H9 (cell line): ENCODE measurements around the gene CLCNKA. TPM values are rescaled to one million over a fixed set of nuclear protein-coding genes. Genes with fewer than 3 reads are reported as not detected.
A peak's percentile ranks its signal among the peaks of the same experiment; 100 is the strongest.

ENCODE experiments used
- DNase-seq: peaks from one replicate; pipeline ENCODE4 v3.0.0-alpha.2; 2017
- H2AFZ ChIP-seq: one replicate; pipeline ENCODE4 v1.6.1; 2013; ENCODE audit warnings: mild to moderate bottlenecking, low read length, control low read depth, moderate library complexity
- H2AK5ac ChIP-seq: 2 replicates; pipeline ENCODE4 v1.6.1; 2013; ENCODE audit warnings: low read length, control low read depth, mixed read lengths; ENCODE audit not compliant: insufficient read length
- H2BK120ac ChIP-seq: one replicate; pipeline ENCODE4 v1.6.1; 2013; ENCODE audit warnings: low read depth, mild to moderate bottlenecking, low read length, control low read depth, inconsistent platforms; ENCODE audit not compliant: poor library complexity, severe bottlenecking
- H2BK12ac ChIP-seq: 2 replicates; pipeline ENCODE4 v1.6.1; 2013; ENCODE audit warnings: low read length, control low read depth, mixed read lengths, low read depth; ENCODE audit not compliant: insufficient read length
- H2BK15ac ChIP-seq: 2 replicates; pipeline ENCODE4 v1.6.1; 2013; ENCODE audit warnings: low read depth, low read length, control low read depth
- H2BK20ac ChIP-seq: one replicate; pipeline ENCODE4 v1.6.1; 2013; ENCODE audit warnings: low read depth, mild to moderate bottlenecking, low read length, control low read depth, inconsistent platforms; ENCODE audit not compliant: poor library complexity, severe bottlenecking
- H2BK5ac ChIP-seq: 2 replicates; pipeline ENCODE4 v1.6.1; 2013; ENCODE audit warnings: low read length, control low read depth, mixed read lengths; ENCODE audit not compliant: insufficient read length
- H3K14ac ChIP-seq: 2 replicates; pipeline ENCODE4 v1.6.1; 2013; ENCODE audit warnings: low read length, control low read depth; ENCODE audit not compliant: insufficient read depth
- H3K18ac ChIP-seq: 2 replicates; pipeline ENCODE4 v1.6.1; 2013; ENCODE audit warnings: low read depth, mild to moderate bottlenecking, mixed read lengths, low read length, control low read depth; ENCODE audit not compliant: insufficient read length
- H3K23ac ChIP-seq: 2 replicates; pipeline ENCODE4 v1.6.1; 2013; ENCODE audit warnings: low read length, control low read depth, mixed read lengths, low read depth; ENCODE audit not compliant: insufficient read length
- H3K23me2 ChIP-seq: 2 replicates; pipeline ENCODE4 v1.6.1; 2013; ENCODE audit warnings: low read depth, mild to moderate bottlenecking, mixed read lengths, low read length, control low read depth; ENCODE audit not compliant: insufficient read length, poor library complexity, severe bottlenecking
- H3K27ac ChIP-seq: 2 replicates; pipeline ENCODE4 v1.5.1; 2013; ENCODE audit warnings: low read length, control low read depth, mixed read lengths, low read depth; ENCODE audit not compliant: insufficient read length
- H3K27me3 ChIP-seq: 2 replicates; pipeline ENCODE4 v1.6.1; 2013; ENCODE audit warnings: low read length, control low read depth, inconsistent platforms; ENCODE audit not compliant: insufficient read depth
- H3K4ac ChIP-seq: 2 replicates; pipeline ENCODE4 v1.6.1; 2013; ENCODE audit warnings: low read depth, mild to moderate bottlenecking, control low read depth, inconsistent platforms, low read length, moderate library complexity
- H3K4me1 ChIP-seq: 2 replicates; pipeline ENCODE4 v1.6.1; 2013; ENCODE audit warnings: low read length, control low read depth, inconsistent platforms; ENCODE audit not compliant: insufficient read depth
- H3K4me2 ChIP-seq: 2 replicates; pipeline ENCODE4 v1.6.1; 2013; ENCODE audit warnings: low read length, control low read depth, mixed read lengths; ENCODE audit not compliant: insufficient read length, insufficient read depth
- H3K56ac ChIP-seq: 2 replicates; pipeline ENCODE4 v1.6.1; 2013; ENCODE audit warnings: low read depth, mild to moderate bottlenecking, mixed read lengths, low read length, control low read depth; ENCODE audit not compliant: insufficient read length
- H3K79me1 ChIP-seq: 2 replicates; pipeline ENCODE4 v1.6.1; 2013; ENCODE audit warnings: low read depth, mild to moderate bottlenecking, moderate library complexity, low read length, control low read depth, inconsistent platforms; ENCODE audit not compliant: insufficient read depth, poor library complexity, severe bottlenecking
- H3K79me2 ChIP-seq: 2 replicates; pipeline ENCODE4 v1.6.1; 2013; ENCODE audit warnings: low read length, control low read depth, inconsistent platforms; ENCODE audit not compliant: insufficient read depth
- H3K9ac ChIP-seq: 2 replicates; pipeline ENCODE4 v1.6.1; 2013; ENCODE audit warnings: low read length, control low read depth, mixed read lengths; ENCODE audit not compliant: insufficient read length; ENCODE audit errors: extremely low read depth
- H3K9me3 ChIP-seq: one replicate; pipeline ENCODE4 v1.6.1; 2013; ENCODE audit warnings: low read depth, low read length, inconsistent platforms; ENCODE audit not compliant: control insufficient read depth
- H3T11ph ChIP-seq: one replicate; pipeline ENCODE4 v1.6.1; 2013; ENCODE audit warnings: mild to moderate bottlenecking, low read length, control low read depth, inconsistent platforms
- H4K20me1 ChIP-seq: one replicate; pipeline ENCODE4 v1.6.1; 2013; ENCODE audit not compliant: control insufficient read depth, insufficient read length, insufficient read depth
- H4K5ac ChIP-seq: 2 replicates; pipeline ENCODE4 v1.6.1; 2013; ENCODE audit warnings: low read depth, mild to moderate bottlenecking, mixed read lengths, low read length, control low read depth; ENCODE audit not compliant: insufficient read length
- H4K8ac ChIP-seq: replicated peaks from 2 replicates; pipeline ENCODE4 v1.6.1; 2013; ENCODE audit warnings: low read length, control low read depth, mixed read lengths, low read depth; ENCODE audit not compliant: insufficient read length
- H4K91ac ChIP-seq: 2 replicates; pipeline ENCODE4 v1.6.1; 2013; ENCODE audit warnings: low read depth, mild to moderate bottlenecking, moderate library complexity, mixed read lengths, low read length, control low read depth; ENCODE audit not compliant: insufficient read length
- H3K27ac Mint-ChIP-seq, 3 experiments: 2 replicates in 2 of 3; 3 replicates in 1 of 3; pipeline ENCODE4 v1.8.0; 2020 to 2021; ENCODE audit warnings: mixed read lengths in 3 of 3, mild to moderate bottlenecking in 1 of 3, moderate library complexity in 1 of 3
- H3K27me3 Mint-ChIP-seq: 2 replicates; pipeline ENCODE4 v1.8.0; 2021; ENCODE audit warnings: low read depth, mild to moderate bottlenecking, moderate library complexity, mixed read lengths
- H3K36me3 Mint-ChIP-seq, 3 experiments: 2 replicates in 2 of 3; 3 replicates in 1 of 3; pipeline ENCODE4 v1.8.0; 2020 to 2021; ENCODE audit warnings: low read depth in 3 of 3, mixed read lengths in 3 of 3; ENCODE audit not compliant: insufficient read depth in 1 of 3
- H3K4me1 Mint-ChIP-seq, 2 experiments: 2 replicates each; pipeline ENCODE4 v1.8.0; 2020; ENCODE audit warnings: mixed read lengths in 2 of 2
- H3K4me3 Mint-ChIP-seq, 2 experiments: 2 replicates in 1 of 2; 3 replicates in 1 of 2; pipeline ENCODE4 v1.8.0; 2020 to 2021; ENCODE audit warnings: mild to moderate bottlenecking in 2 of 2, mixed read lengths in 2 of 2, moderate library complexity in 1 of 2
- H3K9me3 Mint-ChIP-seq, 2 experiments: 2 replicates in 1 of 2; 3 replicates in 1 of 2; pipeline ENCODE4 v1.8.0; 2020; ENCODE audit warnings: mild to moderate bottlenecking in 2 of 2, mixed read lengths in 2 of 2, moderate library complexity in 1 of 2
- WGBS: extraction: QIAGEN DNeasy Blood & Tissue Kit; methylation state at CpG from one replicate; pipeline ENCODE4 v1.1.7; 2013; ENCODE audit warnings: missing lambda C conversion rate, low lambda C conversion rate, mixed read lengths; ENCODE audit not compliant: insufficient read length; ENCODE audit errors: extremely low coverage; 5-methylcytosine and 5-hydroxymethylcytosine counted together
- total RNA-seq: library from RNA; stranded (reverse); gene quantifications from 2 replicates; pipeline ENCODE4 v1.2.1, GENCODE V29; 2021
- TF ChIP-seq, protein P1 (sequence below): fragments of 200-600 bp; sonication (generic); conservative IDR thresholded peaks from 3 replicates; pipeline ENCODE4 v1.8.0; 2021; ENCODE audit warnings: antibody characterized with exemption, mild to moderate bottlenecking

Gene CLCNKA
- total RNA-seq, 1 experiment from 2014 or later: 0.98 TPM

DNA sequence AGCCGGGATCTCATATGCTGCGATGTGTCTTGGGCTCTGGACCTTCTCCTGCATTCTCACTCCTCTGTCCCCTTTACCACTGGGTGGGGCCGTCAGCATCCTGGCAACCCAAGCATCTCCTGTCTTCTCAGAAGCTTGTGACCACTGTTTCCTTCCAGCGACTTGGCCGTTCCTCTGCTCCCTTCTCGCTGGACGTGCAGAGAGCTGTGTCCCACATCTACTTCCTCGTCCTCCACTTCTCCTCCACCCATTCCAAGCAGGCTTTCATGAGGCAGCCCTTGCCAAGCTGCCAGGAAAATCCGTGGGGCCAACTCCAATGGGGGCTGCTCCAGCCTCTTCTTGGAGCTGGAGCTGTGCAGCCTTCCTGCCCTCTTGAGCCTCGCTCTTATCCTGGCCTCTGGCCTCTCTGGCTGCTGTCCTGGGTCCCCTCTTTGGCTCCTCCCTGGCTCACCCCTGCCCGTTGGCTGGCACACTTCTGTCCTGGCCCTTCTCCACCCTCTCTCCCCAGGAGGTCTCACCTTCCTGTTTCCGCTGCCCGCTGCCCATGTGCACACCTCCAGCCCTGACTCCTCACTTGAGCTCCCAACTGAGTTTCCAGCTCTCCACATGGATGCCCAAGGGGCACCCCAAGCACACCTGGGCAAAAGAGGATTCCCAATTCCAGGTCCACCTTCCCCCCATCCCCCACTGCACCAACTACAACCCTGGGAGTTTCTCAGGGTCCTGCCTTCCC, 42.9 kb downstream of the CLCNKA start:
- no peak overlapping the region; the same call in 1 of the 2 replicates for H3K14ac ChIP-seq
- H3K79me1 ChIP-seq: no peaks in the 10 kb centered on the region
- H3K4ac ChIP-seq: no peak overlapping the region
- no peak overlapping the region for H4K8ac ChIP-seq
- no peak overlapping the region for H4K91ac ChIP-seq
- no peaks in the 10 kb centered on the region for H3K9me3 ChIP-seq
- no peak overlapping the region for H2AFZ ChIP-seq
- H3K27ac ChIP-seq: no peak overlapping the region
- peaks cover 33 to 44% of the 10 kb centered on the region in 2 experiments for H3K4me1 Mint-ChIP-seq
- no peak overlapping the region for H3T11ph ChIP-seq
- no peak overlapping the region for H2BK20ac ChIP-seq
- TF ChIP-seq, protein P1, sequence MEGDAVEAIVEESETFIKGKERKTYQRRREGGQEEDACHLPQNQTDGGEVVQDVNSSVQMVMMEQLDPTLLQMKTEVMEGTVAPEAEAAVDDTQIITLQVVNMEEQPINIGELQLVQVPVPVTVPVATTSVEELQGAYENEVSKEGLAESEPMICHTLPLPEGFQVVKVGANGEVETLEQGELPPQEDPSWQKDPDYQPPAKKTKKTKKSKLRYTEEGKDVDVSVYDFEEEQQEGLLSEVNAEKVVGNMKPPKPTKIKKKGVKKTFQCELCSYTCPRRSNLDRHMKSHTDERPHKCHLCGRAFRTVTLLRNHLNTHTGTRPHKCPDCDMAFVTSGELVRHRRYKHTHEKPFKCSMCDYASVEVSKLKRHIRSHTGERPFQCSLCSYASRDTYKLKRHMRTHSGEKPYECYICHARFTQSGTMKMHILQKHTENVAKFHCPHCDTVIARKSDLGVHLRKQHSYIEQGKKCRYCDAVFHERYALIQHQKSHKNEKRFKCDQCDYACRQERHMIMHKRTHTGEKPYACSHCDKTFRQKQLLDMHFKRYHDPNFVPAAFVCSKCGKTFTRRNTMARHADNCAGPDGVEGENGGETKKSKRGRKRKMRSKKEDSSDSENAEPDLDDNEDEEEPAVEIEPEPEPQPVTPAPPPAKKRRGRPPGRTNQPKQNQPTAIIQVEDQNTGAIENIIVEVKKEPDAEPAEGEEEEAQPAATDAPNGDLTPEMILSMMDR: no peak
- no peak overlapping the region for H2BK120ac ChIP-seq
- no peak overlapping the region for H2BK12ac ChIP-seq
- no peak overlapping the region for H3K4me2 ChIP-seq
- H3K27me3 Mint-ChIP-seq: peaks cover 28% of the 10 kb centered on the region
- no peak overlapping the region for H2BK5ac ChIP-seq
- no peak for DNase-seq
- no peaks in the 10 kb centered on the region for H4K20me1 ChIP-seq
- WGBS: no CpG with 5 or more reads among the region's 13 CpGs
- H3K18ac ChIP-seq: no peak overlapping the region
- H3K27me3 ChIP-seq: no peaks in the 10 kb centered on the region
- no peak overlapping the region for H3K9ac ChIP-seq
- no peak overlapping the region for H2BK15ac ChIP-seq
- no peaks in the 10 kb centered on the region for H3K9me3 Mint-ChIP-seq
- 0 out of 7 replicates have a peak overlapping the region, but pooled peaks of 1 of the 3 experiments have one; percentile 33 for H3K27ac Mint-ChIP-seq
- no peak overlapping the region for H2AK5ac ChIP-seq
- H3K36me3 Mint-ChIP-seq: no peaks in the 10 kb centered on the region
- no peak overlapping the region for H3K23ac ChIP-seq
- peaks cover 3% of the 10 kb centered on the region; the same call in 1 of the 2 replicates for H3K4me1 ChIP-seq
- H3K56ac ChIP-seq: no peak overlapping the region
- no peak overlapping the region; a peak in 1 of 5 replicates for H3K4me3 Mint-ChIP-seq
- no peaks in the 10 kb centered on the region for H3K23me2 ChIP-seq
- no peak overlapping the region for H4K5ac ChIP-seq
- no peaks in the 10 kb centered on the region for H3K79me2 ChIP-seq
